Measurements from ENCODE around the gene KCNC4. TPM values are rescaled to one million over a fixed set of nuclear protein-coding genes. Genes with fewer than 3 reads are reported as not detected.
A peak's percentile ranks its signal among the peaks of the same experiment; 100 is the strongest.

KCNC4 gene
- total RNA-seq, 2 donors from 2014 or later: 4.7 to 23.9 TPM

- TF ChIP-seq CTCF (IDR thresholded peaks at IDR 0.05) (no peak), POLR2A (IDR thresholded peaks at IDR 0.05) (no peak), POLR2AphosphoS5 (IDR thresholded peaks at IDR 0.05) (no peak)
- Histone ChIP-seq H3K27me3 (replicated peaks; ENCODE audit: insufficient read depth) (no peaks in the 10 kb centered on the region), H3K27ac (no peak overlapping the region), H3K4me1 (replicated peaks) (no peaks in the 10 kb centered on the region), H3K36me3 (no peaks in the 10 kb centered on the region), H3K9me3 (no peaks in the 10 kb centered on the region), H3K4me3 (no peak overlapping the region)
- intact Hi-C loops (cut with DNase I): no loop called here
- DNase-seq (ENCODE audit: low spot score): no peak
- 14% methylated on average over 2 of the region's 2 CpGs for WGBS
These were observed 48.6 kb downstream of the KCNC4 start for GRCh38 chr1:110258734-110259133.

- no peak for TF ChIP-seq POLR2A (IDR thresholded peaks at IDR 0.05)
- TF ChIP-seq POLR2AphosphoS5 (IDR thresholded peaks at IDR 0.05): peak; percentile 54
- no peaks in the 10 kb centered on the region for H3K9me3 ChIP-seq
- H3K4me1 ChIP-seq (replicated peaks): no peaks in the 10 kb centered on the region
- no peaks in the 10 kb centered on the region for H3K36me3 ChIP-seq
- peak; percentile 49 for DNase-seq (ENCODE audit: low spot score)
- intact Hi-C loops (cut with DNase I): no loop called here
- no peak overlapping the region for H3K4me3 ChIP-seq
- no peak overlapping the region for H3K27ac ChIP-seq
- H3K27me3 ChIP-seq (replicated peaks; ENCODE audit: insufficient read depth): no peaks in the 10 kb centered on the region
- 30% methylated on average over 2 of the region's 2 CpGs for WGBS
These were observed 49.7 kb downstream of the KCNC4 start for GRCh38 chr1:110259770-110260169.

Small RNA genes lying within 50 kb of the gene (small RNA-seq; reads per million reads assigned to genes)
- gene AL137790.1: 0 reads per million in 2 donors

Other genes with a start within 250 kb of the KCNC4 start
- 10 to 100 TPM; 47.5 to 51.5 TPM for gene AHCYL1, start 225.5 kb upstream of the KCNC4 start, total RNA-seq
- 10 to 100 TPM; 36.8 to 73.2 TPM for gene STRIP1, start 175.7 kb upstream of the KCNC4 start, total RNA-seq
- gene ALX3, start 139.6 kb upstream of the KCNC4 start, total RNA-seq: under 1 TPM in 1 of 2 donors, not detected in 1; 0.74 TPM
- 1 to 10 TPM in 1 of 2 donors, not detected in 1; 8.4 TPM for gene UBL4B, start 97.9 kb upstream of the KCNC4 start, total RNA-seq
- gene SLC6A17, start 59.8 kb upstream of the KCNC4 start, total RNA-seq: 1 to 10 TPM in 1 of 2 donors, under 1 TPM in 1; 0.41 to 2.2 TPM
- 10 to 100 TPM; 18.7 to 42.6 TPM for gene RBM15, start 129.1 kb downstream of the KCNC4 start, total RNA-seq
- gene SLC16A4, start 180.7 kb downstream of the KCNC4 start, total RNA-seq: 1 to 10 TPM; 1.7 to 9.0 TPM
- gene LAMTOR5, start 197.4 kb downstream of the KCNC4 start, total RNA-seq: 100 to 1,000 TPM in 1 of 2 donors, 10 to 100 TPM in 1; 86.6 to 132 TPM
- 10 to 100 TPM; 10.7 to 75.3 TPM for gene PROK1, start 240.8 kb downstream of the KCNC4 start, total RNA-seq